K562 (cell line): ENCODE measurements around the gene CRB2. TPM values are rescaled to one million over a fixed set of nuclear protein-coding genes. Genes with fewer than 3 reads are reported as not detected.

Source experiments
- BHLHE40 ChIP-seq: IDR thresholded peaks from 2 replicates; pipeline ENCODE4 v1.6.1; 2011; ENCODE audit warnings: low read length, improper control_type of control experiment
- CREBBP ChIP-seq: IDR thresholded peaks from one replicate; pipeline ENCODE4 v1.6.1; 2012; ENCODE audit warnings: low read depth, mild to moderate bottlenecking, control low read depth, inconsistent platforms, low read length
- FOXJ2 ChIP-seq: fragments of 200-800 bp; sonication (Bioruptor generic); IDR thresholded peaks from 2 replicates; pipeline ENCODE4 v1.6.1; 2016; ENCODE audit warnings: missing genetic modification characterization, missing compliant biosample characterization
- FOXM1 ChIP-seq, 2 experiments: fragments of 450-650 bp in 1 of 2; sonication (generic) in 1 of 2; formaldehyde crosslinking in 1 of 2; IDR thresholded peaks; 2 replicates each; pipeline versions ENCODE4 v1.6.1 to v1.9.0; 2017 to 2022; ENCODE audit warnings: low read depth in 2 of 2, mild to moderate bottlenecking in 2 of 2, missing genetic modification reagents in 1 of 2, moderate library complexity in 1 of 2
- HDAC6 ChIP-seq: IDR thresholded peaks from 2 replicates; pipeline ENCODE4 v1.6.1; 2012; ENCODE audit warnings: low read depth, mild to moderate bottlenecking, control low read depth, inconsistent platforms, low read length, moderate library complexity
- HLTF ChIP-seq: fragments of 450-650 bp; IDR thresholded peaks from 2 replicates; pipeline ENCODE4 v1.6.1; 2016
- MYC ChIP-seq, 2 experiments: fragments of 250-450 bp in 1 of 2; sonication (Bioruptor Pico) in 1 of 2; IDR thresholded peaks; 2 replicates each; pipeline versions ENCODE4 v1.5.1 to v1.6.1; 2012 to 2021; ENCODE audit warnings: low read depth in 2 of 2, borderline replicate concordance in 1 of 2, improper control_type of control experiment in 1 of 2, low read length in 1 of 2, mild to moderate bottlenecking in 1 of 2, moderate library complexity in 1 of 2
- NR1H2 ChIP-seq: sonication (generic); formaldehyde crosslinking; IDR thresholded peaks from 2 replicates; pipeline ENCODE4 v1.4.0; 2020; ENCODE audit warnings: mild to moderate bottlenecking, missing genetic modification reagents
- POLR3G ChIP-seq: IDR thresholded peaks from 2 replicates; pipeline ENCODE4 v1.6.1; 2011; ENCODE audit not compliant: insufficient read length, insufficient replicate concordance; ENCODE audit errors: extremely low read depth
- RBM34 ChIP-seq: fragments of 200-400 bp; formaldehyde crosslinking; IDR thresholded peaks from 2 replicates; pipeline ENCODE4 v1.6.1; 2018; ENCODE audit warnings: low read length, borderline replicate concordance; ENCODE audit not compliant: insufficient read depth
- RHOXF2B ChIP-seq: fragments of 250-450 bp; sonication (Bioruptor Pico); conservative IDR thresholded peaks from 2 replicates; pipeline ENCODE4 v1.5.1; 2021
- SIX5 ChIP-seq, 2 experiments: IDR thresholded peaks; 2 replicates each; pipeline ENCODE4 v1.6.1; 2011; ENCODE audit warnings: low read length in 2 of 2, borderline replicate concordance in 1 of 2, low read depth in 1 of 2, mild to moderate bottlenecking in 1 of 2, moderate library complexity in 1 of 2; ENCODE audit not compliant: insufficient read depth in 1 of 2
- SRSF1 ChIP-seq: fragments of 200-400 bp; formaldehyde crosslinking; IDR thresholded peaks from 2 replicates; pipeline ENCODE4 v1.6.1; 2017; ENCODE audit warnings: mild to moderate bottlenecking, low read depth, low read length, moderate library complexity
- YBX1 ChIP-seq: fragments of 450-650 bp; IDR thresholded peaks from 2 replicates; pipeline ENCODE4 v1.7.1; 2016; ENCODE audit warnings: mild to moderate bottlenecking
- ZC3H11A ChIP-seq: IDR thresholded peaks from 2 replicates; pipeline ENCODE4 v1.6.1; 2012; ENCODE audit warnings: low read depth, low read length, improper control_type of control experiment
- ZC3H8 ChIP-seq: fragments of 450-650 bp; IDR thresholded peaks from 2 replicates; pipeline ENCODE4 v1.6.1; 2017
- ZFP36 ChIP-seq: fragments of 150-350 bp; IDR thresholded peaks from 2 replicates; pipeline ENCODE4 v1.6.1; 2018; ENCODE audit warnings: low read length, low read depth; ENCODE audit not compliant: partially characterized antibody
- ZNF253 ChIP-seq: fragments of 250-450 bp; sonication (Bioruptor Pico); conservative IDR thresholded peaks from 2 replicates; pipeline ENCODE4 v1.6.1; 2021; ENCODE audit warnings: mild to moderate bottlenecking
- ZNF57 ChIP-seq: fragments of 450-650 bp; formaldehyde crosslinking; IDR thresholded peaks from 2 replicates; pipeline ENCODE4 v1.4.0; 2020; ENCODE audit warnings: mild to moderate bottlenecking, moderate library complexity
- ZZZ3 ChIP-seq: fragments of 450-650 bp; IDR thresholded peaks from 2 replicates; pipeline ENCODE4 v1.6.1; 2016; ENCODE audit warnings: antibody characterized with exemption, mild to moderate bottlenecking, moderate library complexity
- polyA plus RNA-seq, 8 experiments: library from polyadenylated mRNA; depleted of rRNA in 4 of 8; stranded (reverse) in 5 of 8; unstranded in 3 of 8; fragments of >200 nt; fragmentation: Nextera tagmentation in 2 of 8; fragmentation: Illumina TruSeq in 1 of 8; extraction: Ambion mirVana in 2 of 8; extraction: Trizol in 1 of 8; gene quantifications; 2 replicates each; pipeline versions ENCODE4 v1.2.1 to v1.2.3, GENCODE V29; 2011 to 2014; ENCODE audit warnings: inconsistent platforms in 1 of 8, missing spikeins in 1 of 8
- total RNA-seq, 7 experiments: library from RNA; depleted of rRNA in 6 of 7; stranded (reverse); fragments of >200 nt in 6 of 7; fragmentation: Illumina TruSeq in 2 of 7; extraction: Trizol in 2 of 7; gene quantifications; 2 replicates each; pipeline versions ENCODE4 v1.2.1 to v1.2.3, GENCODE V29; 2011 to 2021; ENCODE audit warnings: low replicate concordance in 1 of 7
- TF ChIP-seq, protein P1 (sequence below): fragments of 250-450 bp; sonication (Bioruptor Pico); IDR thresholded peaks from 2 replicates; pipeline ENCODE4 v1.5.0; 2022; ENCODE audit warnings: mild to moderate bottlenecking
- TF ChIP-seq, protein P2 (sequence below), 2 experiments: fragments of 450-650 bp in 1 of 2; sonication (generic) in 1 of 2; formaldehyde crosslinking; conservative IDR thresholded peaks; 2 replicates each; pipeline versions ENCODE4 v1.4.0 to v1.8.1; 2020 to 2022; ENCODE audit warnings: mild to moderate bottlenecking in 1 of 2, missing genetic modification reagents in 1 of 2
- TF ChIP-seq, protein P3 (sequence below): fragments of 200-800 bp; sonication (Bioruptor generic); IDR thresholded peaks from 2 replicates; pipeline ENCODE4 v1.6.1; 2017; ENCODE audit warnings: missing genetic modification characterization, missing compliant biosample characterization
- TF ChIP-seq, protein P4 (sequence below): fragments of 450-650 bp; IDR thresholded peaks from 2 replicates; pipeline ENCODE4 v1.6.1; 2016; ENCODE audit warnings: antibody characterized with exemption

The CRB2 gene
- total and polyA plus RNA-seq, 9 of the 15 experiments (the other 6 are each of a cell fraction or from before 2014, with no cell fraction given): 0.13 to 1.2 (median 0.25) TPM; not detected in 2

DNA sequence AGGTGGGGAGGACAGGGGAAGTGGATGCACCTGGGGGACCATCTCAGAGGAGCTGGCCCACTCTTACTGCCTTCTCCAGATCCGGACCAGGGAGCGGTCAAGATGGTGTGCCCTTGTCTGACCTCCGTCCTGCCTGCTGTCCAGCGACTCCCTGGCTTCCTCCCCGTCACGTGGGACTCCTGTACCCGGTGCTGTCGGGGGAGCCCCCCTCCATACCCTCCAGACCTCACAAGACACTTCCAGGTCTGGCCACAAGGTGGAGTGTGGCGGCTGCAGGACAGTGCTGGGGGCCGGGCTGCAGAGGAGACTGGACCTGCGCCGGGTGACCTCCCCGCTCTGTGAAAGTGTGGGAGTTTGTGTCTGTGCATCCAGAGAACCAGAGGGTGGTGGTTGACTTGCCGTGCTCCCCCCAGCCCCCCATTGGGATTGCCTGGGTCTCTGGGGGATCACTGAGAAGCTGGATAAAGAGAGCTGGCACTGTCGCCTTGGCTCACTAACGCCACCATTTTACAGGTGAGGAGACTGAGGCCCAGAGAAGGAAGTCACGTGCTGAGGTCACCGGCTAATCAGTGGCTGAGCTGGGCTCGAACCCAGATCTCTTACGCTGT lies 1.9 kb upstream of the CRB2 start (continued):
- TF ChIP-seq, protein P1, sequence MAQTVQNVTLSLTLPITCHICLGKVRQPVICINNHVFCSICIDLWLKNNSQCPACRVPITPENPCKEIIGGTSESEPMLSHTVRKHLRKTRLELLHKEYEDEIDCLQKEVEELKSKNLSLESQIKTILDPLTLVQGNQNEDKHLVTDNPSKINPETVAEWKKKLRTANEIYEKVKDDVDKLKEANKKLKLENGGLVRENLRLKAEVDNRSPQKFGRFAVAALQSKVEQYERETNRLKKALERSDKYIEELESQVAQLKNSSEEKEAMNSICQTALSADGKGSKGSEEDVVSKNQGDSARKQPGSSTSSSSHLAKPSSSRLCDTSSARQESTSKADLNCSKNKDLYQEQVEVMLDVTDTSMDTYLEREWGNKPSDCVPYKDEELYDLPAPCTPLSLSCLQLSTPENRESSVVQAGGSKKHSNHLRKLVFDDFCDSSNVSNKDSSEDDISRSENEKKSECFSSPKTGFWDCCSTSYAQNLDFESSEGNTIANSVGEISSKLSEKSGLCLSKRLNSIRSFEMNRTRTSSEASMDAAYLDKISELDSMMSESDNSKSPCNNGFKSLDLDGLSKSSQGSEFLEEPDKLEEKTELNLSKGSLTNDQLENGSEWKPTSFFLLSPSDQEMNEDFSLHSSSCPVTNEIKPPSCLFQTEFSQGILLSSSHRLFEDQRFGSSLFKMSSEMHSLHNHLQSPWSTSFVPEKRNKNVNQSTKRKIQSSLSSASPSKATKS: no peak
- no peak for TF ChIP-seq HLTF
- no peak for TF ChIP-seq ZNF57 (CRISPR knock-in tag)
- TF ChIP-seq FOXM1 (IDR thresholded peaks at IDR 0.05; ENCODE audit: low read depth): no peak; the same call in 1 of the 2 replicates
- no peak for TF ChIP-seq FOXM1 (CRISPR knock-in tag; IDR thresholded peaks at IDR 0.05; ENCODE audit: low read depth)
- no peak for TF ChIP-seq RHOXF2B (CRISPR knock-in tag)
- TF ChIP-seq NR1H2 (CRISPR knock-in tag): no peak
- TF ChIP-seq, protein P2, sequence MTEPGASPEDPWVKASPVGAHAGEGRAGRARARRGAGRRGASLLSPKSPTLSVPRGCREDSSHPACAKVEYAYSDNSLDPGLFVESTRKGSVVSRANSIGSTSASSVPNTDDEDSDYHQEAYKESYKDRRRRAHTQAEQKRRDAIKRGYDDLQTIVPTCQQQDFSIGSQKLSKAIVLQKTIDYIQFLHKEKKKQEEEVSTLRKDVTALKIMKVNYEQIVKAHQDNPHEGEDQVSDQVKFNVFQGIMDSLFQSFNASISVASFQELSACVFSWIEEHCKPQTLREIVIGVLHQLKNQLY (CRISPR knock-in tag; conservative IDR thresholded peaks at IDR 0.05): no peak
- TF ChIP-seq, protein P3, sequence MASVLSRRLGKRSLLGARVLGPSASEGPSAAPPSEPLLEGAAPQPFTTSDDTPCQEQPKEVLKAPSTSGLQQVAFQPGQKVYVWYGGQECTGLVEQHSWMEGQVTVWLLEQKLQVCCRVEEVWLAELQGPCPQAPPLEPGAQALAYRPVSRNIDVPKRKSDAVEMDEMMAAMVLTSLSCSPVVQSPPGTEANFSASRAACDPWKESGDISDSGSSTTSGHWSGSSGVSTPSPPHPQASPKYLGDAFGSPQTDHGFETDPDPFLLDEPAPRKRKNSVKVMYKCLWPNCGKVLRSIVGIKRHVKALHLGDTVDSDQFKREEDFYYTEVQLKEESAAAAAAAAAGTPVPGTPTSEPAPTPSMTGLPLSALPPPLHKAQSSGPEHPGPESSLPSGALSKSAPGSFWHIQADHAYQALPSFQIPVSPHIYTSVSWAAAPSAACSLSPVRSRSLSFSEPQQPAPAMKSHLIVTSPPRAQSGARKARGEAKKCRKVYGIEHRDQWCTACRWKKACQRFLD: no peak
- TF ChIP-seq, protein P4, sequence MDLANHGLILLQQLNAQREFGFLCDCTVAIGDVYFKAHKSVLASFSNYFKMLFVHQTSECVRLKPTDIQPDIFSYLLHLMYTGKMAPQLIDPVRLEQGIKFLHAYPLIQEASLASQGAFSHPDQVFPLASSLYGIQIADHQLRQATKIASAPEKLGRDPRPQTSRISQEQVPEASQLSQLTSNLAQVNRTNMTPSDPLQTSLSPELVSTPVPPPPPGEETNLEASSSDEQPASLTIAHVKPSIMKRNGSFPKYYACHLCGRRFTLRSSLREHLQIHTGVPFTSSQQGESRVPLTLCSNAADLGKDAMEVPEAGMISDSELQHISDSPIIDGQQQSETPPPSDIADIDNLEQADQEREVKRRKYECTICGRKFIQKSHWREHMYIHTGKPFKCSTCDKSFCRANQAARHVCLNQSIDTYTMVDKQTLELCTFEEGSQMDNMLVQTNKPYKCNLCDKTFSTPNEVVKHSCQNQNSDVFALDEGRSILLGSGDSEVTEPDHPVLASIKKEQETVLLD: no peak
- TF ChIP-seq BHLHE40: peak; percentile 51; the same call in 1 of the 2 replicates
- no peak for TF ChIP-seq CREBBP
- TF ChIP-seq MYC (IDR thresholded peaks at IDR 0.05; ENCODE audit: low read depth, low read length): no peak
- TF ChIP-seq MYC (CRISPR knock-in tag; IDR thresholded peaks at IDR 0.05; ENCODE audit: borderline replicate concordance, low read depth): no peak
- no peak for TF ChIP-seq HDAC6
- TF ChIP-seq ZZZ3: no peak
- TF ChIP-seq RBM34: no peak
- no peak for TF ChIP-seq ZNF253
- no peak for TF ChIP-seq SIX5 (IDR thresholded peaks at IDR 0.05; ENCODE audit: borderline replicate concordance in 1 of 2, insufficient read depth in 1 of 2, low read depth in 1 of 2, low read length in 2 of 2)
- TF ChIP-seq SRSF1: no peak
- TF ChIP-seq ZC3H11A: no peak
- no peak for TF ChIP-seq ZFP36
- TF ChIP-seq FOXJ2 (tag): no peak
- no peak for TF ChIP-seq POLR3G
- TF ChIP-seq YBX1: no peak
- TF ChIP-seq ZC3H8: no peak
